Heart left ventricle (tissue), 13 donors: ENCODE data around the gene RTN3.

Experiments
- POLR2A ChIP-seq, 2 donors: fragments of 450-650 bp; IDR thresholded peaks; one replicate each; pipeline ENCODE4 v1.6.1; 2017; ENCODE audit warnings: antibody characterized with exemption in 2 of 2, mild to moderate bottlenecking in 2 of 2, moderate library complexity in 2 of 2
- TF ChIP-seq, protein P1 (sequence below), 12 donors: fragments of 200-600 bp; sonication (generic) in 4 of 12; IDR thresholded peaks; one replicate each; pipeline versions ENCODE4 v1.5.0 to v1.8.0; 2018 to 2022; ENCODE audit warnings: antibody characterized with exemption in 12 of 12, mild to moderate bottlenecking in 5 of 12
- donor health status: ischemic (EF 13 %, LVEDD 7.1; RV severe dilation, severe dysfunction).
- donor health status: DM: no; HTN: yes; CAD: no.
- donor health status: DM: no; HTN: no; CAD: no.
- donor health status: ischemic (EF 25% LVEDD 6.9; RV normal size, moderate dysfunction).
- donor health status: ischemic (EF 25% LVEDD 5.7; RV mildly dilated, moderate dysfunction).
- donor health status: ischemic (EF 35%, LVEDD 5.7; RV mildly dilated, moderate dysfunction).
- donor health status: nonischemic (EF 11% LVEDD 7.7; RV severe dilation, severe dysfunction).
- donor health status: DM: yes; HTN: yes; CAD: no.
- donor health status: PGD.
- donor health status: ischemic (EF 29% LVEDD 5.4; RV normal size, mild dysfunction).
- donor health status: nonischemic (EF 23%, LVEDD 6.1; RV moderate dilation, normal function).

DNA sequence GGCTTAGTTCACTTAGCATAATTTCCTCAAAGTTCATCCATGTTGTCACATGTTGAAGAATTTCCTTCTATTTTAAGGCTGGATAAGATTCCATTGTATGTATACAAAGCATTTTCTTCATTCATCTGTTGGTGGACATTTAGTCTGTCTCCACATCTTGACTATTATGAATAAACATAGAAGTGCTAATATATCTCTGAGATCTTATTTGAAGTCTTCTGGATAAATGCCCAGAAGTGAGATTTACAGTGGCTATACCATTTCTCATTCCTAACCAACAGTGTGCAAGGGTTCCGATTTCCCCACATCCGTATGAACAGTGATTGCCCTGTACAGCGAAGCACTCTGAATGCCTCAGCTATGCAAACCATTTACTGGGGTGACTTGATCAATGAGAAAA lies 93.9 kb downstream of the RTN3 start:
- TF ChIP-seq, protein P1, sequence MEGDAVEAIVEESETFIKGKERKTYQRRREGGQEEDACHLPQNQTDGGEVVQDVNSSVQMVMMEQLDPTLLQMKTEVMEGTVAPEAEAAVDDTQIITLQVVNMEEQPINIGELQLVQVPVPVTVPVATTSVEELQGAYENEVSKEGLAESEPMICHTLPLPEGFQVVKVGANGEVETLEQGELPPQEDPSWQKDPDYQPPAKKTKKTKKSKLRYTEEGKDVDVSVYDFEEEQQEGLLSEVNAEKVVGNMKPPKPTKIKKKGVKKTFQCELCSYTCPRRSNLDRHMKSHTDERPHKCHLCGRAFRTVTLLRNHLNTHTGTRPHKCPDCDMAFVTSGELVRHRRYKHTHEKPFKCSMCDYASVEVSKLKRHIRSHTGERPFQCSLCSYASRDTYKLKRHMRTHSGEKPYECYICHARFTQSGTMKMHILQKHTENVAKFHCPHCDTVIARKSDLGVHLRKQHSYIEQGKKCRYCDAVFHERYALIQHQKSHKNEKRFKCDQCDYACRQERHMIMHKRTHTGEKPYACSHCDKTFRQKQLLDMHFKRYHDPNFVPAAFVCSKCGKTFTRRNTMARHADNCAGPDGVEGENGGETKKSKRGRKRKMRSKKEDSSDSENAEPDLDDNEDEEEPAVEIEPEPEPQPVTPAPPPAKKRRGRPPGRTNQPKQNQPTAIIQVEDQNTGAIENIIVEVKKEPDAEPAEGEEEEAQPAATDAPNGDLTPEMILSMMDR (IDR thresholded peaks at IDR 0.05), result no peak
- TF ChIP-seq POLR2A (IDR thresholded peaks at IDR 0.05), result no peak
